Fibroblast of lung (primary cell): ENCODE data around the gene B3GALNT2.

Experiments used
- CTCF ChIP-seq, 2 donors: IDR thresholded peaks in 1 of 2; conservative IDR thresholded peaks in 1 of 2; 1 replicate in 1 of 2; 2 replicates in 1 of 2; pipeline ENCODE4 v1.5.1; 2011 to 2012; ENCODE audit warnings: low read length in 2 of 2, control low read depth in 1 of 2, inconsistent platforms in 1 of 2, low read depth in 1 of 2, mild to moderate bottlenecking in 1 of 2
- EZH2 ChIP-seq: IDR thresholded peaks from 2 replicates; pipeline ENCODE4 v1.5.1; 2012; ENCODE audit warnings: low read length, control low read depth, mild to moderate bottlenecking; ENCODE audit errors: missing control alignments

- TF ChIP-seq CTCF (conservative IDR thresholded peaks at IDR 0.05 in 1 of 2, IDR thresholded peaks at IDR 0.05 in 1 of 2; ENCODE audit: low read depth in 1 of 2, low read length in 2 of 2) (no peak), EZH2 (no peak)
Measured at GRCh38 chr1:235434001-235434400, 70.3 kb downstream of the B3GALNT2 start.
